ENCODE results near the gene VEPH1. TPM values are rescaled to one million over a fixed set of nuclear protein-coding genes. Genes with fewer than 3 reads are reported as not detected.

The VEPH1 gene
- total RNA-seq, 1 donor from 2014 or later: 0.58 TPM

DNA sequence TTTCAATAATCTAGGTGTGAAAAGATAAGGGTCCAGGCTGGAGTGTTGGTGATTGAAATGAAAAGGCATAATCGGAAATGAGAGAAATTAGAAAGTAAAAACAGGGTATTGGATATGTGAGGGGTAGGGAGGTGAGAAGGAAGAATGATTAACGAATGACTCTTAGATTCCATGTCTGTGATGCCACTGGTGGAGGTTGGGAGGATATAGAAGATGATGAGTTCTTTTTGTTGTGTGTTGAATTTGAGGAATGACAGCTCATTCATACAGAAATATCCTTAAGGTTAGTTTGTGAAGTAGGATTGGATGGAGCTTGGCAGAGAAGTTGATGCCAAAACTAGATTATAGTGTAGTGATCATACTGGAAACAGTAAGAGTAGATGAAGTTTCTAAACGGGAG is 271.1 kb downstream of the VEPH1 start:
- ATAC-seq (no peak), DNase-seq (ENCODE audit: low spot score) (no peak)

GRCh38 chr3:157231071-157231470 is 272.1 kb downstream of the VEPH1 start:
- DNase-seq (ENCODE audit: low spot score): no peak
- ATAC-seq: no peak

- ATAC-seq (no peak), DNase-seq (ENCODE audit: low spot score) (no peak)
Observed at GRCh38 chr3:157226173-157226847, 276.9 kb downstream of the VEPH1 start.

DNA sequence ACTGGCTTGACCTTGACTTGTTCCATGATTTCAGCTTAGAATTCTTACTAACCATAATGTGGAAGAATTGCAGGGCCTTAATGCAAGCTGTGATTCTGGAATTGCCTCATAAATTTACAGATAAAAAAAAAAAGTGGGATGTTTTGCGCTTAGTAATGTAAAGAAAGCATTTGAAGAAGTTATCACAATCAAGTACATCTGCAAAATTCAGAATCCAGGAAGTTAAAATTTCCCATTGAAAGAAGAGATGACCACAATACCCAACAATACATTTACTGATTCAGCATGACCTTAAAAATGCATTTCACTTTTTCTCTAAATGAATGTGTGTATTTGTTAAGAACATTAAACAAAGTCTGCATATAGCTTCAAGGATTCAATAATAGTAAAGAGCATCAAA is 278.2 kb downstream of the VEPH1 start:
- ATAC-seq: no peak
- DNase-seq (ENCODE audit: low spot score): no peak

GRCh38 chr3:157220883-157221282 is 282.3 kb downstream of the VEPH1 start:
- DNase-seq (ENCODE audit: low spot score) (no peak), ATAC-seq (no peak)

DNA sequence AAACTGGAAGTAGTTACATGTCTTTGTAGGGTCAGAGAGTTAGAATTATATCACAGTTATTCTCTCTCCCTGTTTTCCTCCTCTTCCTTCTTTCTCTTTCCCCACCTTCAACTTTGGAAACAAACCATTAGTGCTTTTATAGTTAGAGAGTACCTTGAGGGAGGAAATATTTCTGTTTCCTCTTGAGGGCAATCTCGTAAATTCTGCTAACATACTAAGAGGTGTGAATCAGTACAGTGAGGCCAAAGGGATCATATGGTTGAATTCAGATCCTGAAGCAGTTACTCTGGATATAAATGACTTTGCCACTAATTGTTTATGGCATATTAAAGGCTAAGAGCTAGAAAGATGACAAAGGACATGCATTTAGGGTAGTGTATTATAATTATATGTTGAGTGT is 283.0 kb downstream of the VEPH1 start:
- ATAC-seq: no peak
- no peak for DNase-seq (ENCODE audit: low spot score)

- ATAC-seq (no peak), DNase-seq (ENCODE audit: low spot score) (no peak)
Observed at GRCh38 chr3:157219215-157219614, 284.0 kb downstream of the VEPH1 start.

Other genes with a start within 250 kb of the VEPH1 start
- 0.23 TPM for gene PTX3, start 66.6 kb downstream of the VEPH1 start, total RNA-seq